Mucosa of descending colon (tissue), 3 donors: ENCODE data around the gene IGHMBP2. TPM values are rescaled to one million over a fixed set of nuclear protein-coding genes. Genes with fewer than 3 reads are reported as not detected.
"Not testable (repeated sequence)": the region's sequence is repeated elsewhere in the genome, so short reads cannot be mapped to it uniquely, and the experiment has no call there.

ENCODE experiments used
- ATAC-seq: fragments of 200-7000 bp; cut with Tn5 transposase; one replicate; pipeline ENCODE4 v1.9.1; 2020; ENCODE audit warnings: mild to moderate bottlenecking, moderate library complexity
- DNase-seq, 3 donors: peaks; one replicate each; pipeline ENCODE4 v3.0.0-alpha.2; 2020
- H3K36me3 ChIP-seq: fragments of 200-600 bp; one replicate; pipeline ENCODE4 v1.8.0; 2021; ENCODE audit warnings: low read depth, mild to moderate bottlenecking
- H3K4me1 ChIP-seq: fragments of 200-600 bp; one replicate; pipeline ENCODE4 v1.8.0; 2021; ENCODE audit warnings: low read depth, mild to moderate bottlenecking
- H3K4me3 ChIP-seq: fragments of 200-600 bp; one replicate; pipeline ENCODE4 v1.8.0; 2021; ENCODE audit warnings: mild to moderate bottlenecking
- H3K9me3 ChIP-seq: fragments of 200-600 bp; one replicate; pipeline ENCODE4 v1.8.0; 2021; ENCODE audit warnings: mild to moderate bottlenecking
- CTCF ChIP-seq: fragments of 200-600 bp; IDR thresholded peaks from one replicate; pipeline ENCODE4 v1.8.0; 2022; ENCODE audit warnings: antibody characterized with exemption, mild to moderate bottlenecking
- intact Hi-C, 2 donors: fragments of 100-400 bp; cut with DNase I in 1 of 2; cut with micrococcal nuclease in 1 of 2; formaldehyde crosslinking; loops; one replicate each; pipeline versions ENCODE4 v1.11.0 to v1.11.1; 2022; cut with DNase I, micrococcal nuclease
- long read RNA-seq, 2 donors: library from polyadenylated mRNA; unstranded; transcript quantifications; one replicate each; pipeline ENCODE4 v2.0.0, GENCODE V29; 2019 to 2021
- total RNA-seq, 3 donors: library from RNA; stranded (reverse); fragmentation: NEBNext Ultra II Directional in 2 of 3; extraction: Animal tissue kit (Norgen Biotek cat#: 25700) in 2 of 3; gene quantifications; one replicate each; pipeline versions ENCODE4 v1.2.1 to v1.2.4, GENCODE V29; 2021 to 2023
- donor health status: DM: no; HTN: no; CAD: no; lungs with moderate emphysema.
- donor health status: DM: no; HTN: no; CAD: no.
- donor health status: DM: no; HTN: yes; CAD: no.

IGHMBP2 gene
- 10 to 100 TPM; 19.7 to 44.7 (median 25.8) TPM for total RNA-seq
- long read RNA-seq, donor 1, partial matches to known transcripts: 25 of 41 reads
- long read RNA-seq, donor 1, other reads (novel, unspliced or antisense): 10 of 41 reads
- long read RNA-seq, donor 2, partial matches to known transcripts: 7 of 7 reads
- long read RNA-seq, donor 2, other reads (novel, unspliced or antisense): 0 of 7 reads

DNA sequence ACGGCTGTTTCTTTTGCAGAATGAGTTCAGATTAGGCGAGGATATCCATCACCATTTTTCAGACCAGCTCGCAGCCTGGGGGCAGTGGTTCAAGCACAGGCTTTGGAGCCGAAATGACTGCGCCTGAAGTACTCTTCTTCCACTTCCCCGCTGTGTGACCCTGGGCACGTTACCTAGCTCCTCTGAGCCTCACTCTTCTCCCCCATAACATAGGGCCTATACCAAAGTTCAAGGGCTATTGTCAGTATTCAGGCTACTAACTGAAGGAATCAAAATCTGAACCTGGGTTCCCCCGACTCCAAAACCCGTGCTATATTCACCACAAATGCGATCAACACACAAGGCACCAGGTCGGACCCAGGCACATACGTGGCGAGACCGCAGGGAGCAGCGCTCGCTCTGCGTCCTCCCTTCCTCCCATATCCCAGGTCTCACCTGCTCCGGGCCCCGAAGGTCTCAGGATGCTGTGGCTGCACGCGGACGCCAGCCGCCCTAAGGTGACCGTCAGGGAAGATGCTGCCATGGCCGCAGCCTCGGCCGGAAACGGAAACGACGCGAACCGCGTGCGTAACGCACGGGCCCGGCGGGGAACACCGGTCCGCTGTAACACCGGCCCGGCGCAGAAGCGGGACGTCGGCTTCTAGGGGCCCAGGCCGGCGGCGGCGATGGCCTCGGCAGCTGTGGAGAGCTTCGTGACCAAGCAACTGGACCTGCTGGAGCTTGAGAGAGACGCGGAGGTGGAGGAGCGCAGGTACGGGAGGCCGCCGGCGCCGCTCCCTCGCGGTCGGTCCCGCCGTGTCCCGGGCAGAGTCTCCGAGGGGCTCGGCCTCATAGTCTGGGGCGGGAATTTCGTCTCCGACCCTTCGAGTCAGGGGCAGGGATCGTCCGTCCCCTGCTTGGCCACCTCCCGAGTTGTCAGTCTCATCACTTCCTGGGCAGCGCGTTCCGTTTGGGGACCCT, at the start of gene IGHMBP2, which contains the start of gene MRPL21:
Gene IGHMBP2, plus strand, starts transcription at position 604 of the 960 bp plus-strand sequence. Its CDS starts 62 bp downstream, at position 666.
Gene MRPL21, minus strand, starts transcription at position 545 of the 960 bp plus-strand sequence. Its CDS starts 22 bp downstream, at position 523.
- intact Hi-C loops: loop anchor here in 1 of 2 donors (10.0 kb wide), 1 partner anchor 181 kb away; no protein-coding TSS in a partner anchor
- TF ChIP-seq CTCF: no peak
- Histone ChIP-seq H3K4me1 (peaks cover 17% of the 10 kb centered on the region), H3K4me3 (peak within 1 kb of the TSS; percentile 80), H3K36me3 (peaks cover 17% of the 10 kb centered on the region), H3K9me3 (no peaks in the 10 kb centered on the region)
- DNase-seq: peak; percentile 88 to 90 (median 89)
- peak; percentile 99 for ATAC-seq

GRCh38 chr11:68854273-68854958, 49.3 kb upstream of the IGHMBP2 start:
- ATAC-seq (no peak), DNase-seq (no peak)
- Histone ChIP-seq H3K4me1 (peaks cover 26% of the 10 kb centered on the region), H3K9me3 (no peaks in the 10 kb centered on the region), H3K4me3 (no peak overlapping the region), H3K36me3 (no peaks in the 10 kb centered on the region)
- intact Hi-C loops: no loop called here
- no peak for TF ChIP-seq CTCF

GRCh38 chr11:68855205-68855981, 48.3 kb upstream of the IGHMBP2 start:
- H3K36me3 ChIP-seq: no peaks in the 10 kb centered on the region
- ATAC-seq: peak; percentile 82
- intact Hi-C loops: no loop called here
- peaks cover 26% of the 10 kb centered on the region for H3K4me1 ChIP-seq
- H3K9me3 ChIP-seq: no peaks in the 10 kb centered on the region
- H3K4me3 ChIP-seq: no peak overlapping the region
- peak; percentile 33 to 86 (median 80) for DNase-seq
- TF ChIP-seq CTCF: peak; percentile 31

GRCh38 chr11:68856425-68857030, 47.2 kb upstream of the IGHMBP2 start:
- H3K9me3 ChIP-seq, H3K36me3 ChIP-seq, intact Hi-C loops, ATAC-seq, H3K4me3 ChIP-seq: not testable (repeated sequence)
- peaks cover 26% of the 10 kb centered on the region for H3K4me1 ChIP-seq
- DNase-seq: peak in 1 of 3 donors; percentile 38

GRCh38 chr11:68857037-68857586, 46.6 kb upstream of the IGHMBP2 start:
- Histone ChIP-seq H3K9me3 (no peaks in the 10 kb centered on the region), H3K36me3 (no peaks in the 10 kb centered on the region), H3K4me3 (no peak overlapping the region), H3K4me1 (peaks cover 26% of the 10 kb centered on the region)
- intact Hi-C loops: no loop called here
- ATAC-seq (peak; percentile 31), DNase-seq (peak in 2 of 3 donors; percentile 16 to 30)
- no peak for TF ChIP-seq CTCF
